ENCODE data around the gene ARHGAP40.

The ARHGAP40 gene

GRCh38 chr20:38659597-38659880 lies 57.9 kb downstream of the ARHGAP40 start:
- Histone ChIP-seq H3K9me3 (ENCODE audit: low read length) (no peaks in the 10 kb centered on the region), H3K27ac (ENCODE audit: low read depth, low read length) (no peak overlapping the region), H3K4me3 (ENCODE audit: low read depth in 1 of 2, low read length in 2 of 2) (no peak overlapping the region), H3K36me3 (ENCODE audit: insufficient read depth, low read length) (no peaks in the 10 kb centered on the region), H3K27me3 (ENCODE audit: control insufficient read depth in 1 of 2, insufficient read depth in 2 of 2, low read length in 2 of 2) (peaks cover 0 to 27% of the 10 kb centered on the region in 2 donors), H3K9ac (ENCODE audit: low read length) (no peak overlapping the region), H3K4me1 (ENCODE audit: insufficient read depth, low read length) (no peaks in the 10 kb centered on the region)

- Histone ChIP-seq H3K27ac (ENCODE audit: low read depth, low read length) (no peak overlapping the region), H3K36me3 (ENCODE audit: insufficient read depth, low read length) (no peaks in the 10 kb centered on the region), H3K27me3 (ENCODE audit: control insufficient read depth in 1 of 2, insufficient read depth in 2 of 2, low read length in 2 of 2) (peaks cover 0 to 27% of the 10 kb centered on the region in 2 donors), H3K4me3 (ENCODE audit: low read depth in 1 of 2, low read length in 2 of 2) (no peak overlapping the region), H3K4me1 (ENCODE audit: insufficient read depth, low read length) (no peaks in the 10 kb centered on the region), H3K9ac (ENCODE audit: low read length) (no peak overlapping the region), H3K9me3 (ENCODE audit: low read length) (no peaks in the 10 kb centered on the region)
These were observed 58.8 kb downstream of the ARHGAP40 start for GRCh38 chr20:38660429-38660828.

GRCh38 chr20:38663660-38664059 lies 62.1 kb downstream of the ARHGAP40 start:
- Histone ChIP-seq H3K27ac (ENCODE audit: low read depth, low read length) (no peak overlapping the region), H3K27me3 (ENCODE audit: control insufficient read depth in 1 of 2, insufficient read depth in 2 of 2, low read length in 2 of 2) (peaks cover 0 to 17% of the 10 kb centered on the region in 2 donors), H3K36me3 (ENCODE audit: insufficient read depth, low read length) (no peaks in the 10 kb centered on the region), H3K9me3 (ENCODE audit: low read length) (no peaks in the 10 kb centered on the region), H3K4me1 (ENCODE audit: insufficient read depth, low read length) (no peaks in the 10 kb centered on the region), H3K4me3 (ENCODE audit: low read depth in 1 of 2, low read length in 2 of 2) (no peak overlapping the region), H3K9ac (ENCODE audit: low read length) (no peak overlapping the region)

GRCh38 chr20:38664284-38664683 lies 62.7 kb downstream of the ARHGAP40 start:
- no peak overlapping the region for H3K9ac ChIP-seq (ENCODE audit: low read length)
- H3K27me3 ChIP-seq (ENCODE audit: control insufficient read depth in 1 of 2, insufficient read depth in 2 of 2, low read length in 2 of 2) = peaks cover 6 to 12% of the 10 kb centered on the region in 2 donors
- no peaks in the 10 kb centered on the region for H3K9me3 ChIP-seq (ENCODE audit: low read length)
- H3K27ac ChIP-seq (ENCODE audit: low read depth, low read length) = no peak overlapping the region
- H3K36me3 ChIP-seq (ENCODE audit: insufficient read depth, low read length) = no peaks in the 10 kb centered on the region
- H3K4me1 ChIP-seq (ENCODE audit: insufficient read depth, low read length) = no peaks in the 10 kb centered on the region
- no peak overlapping the region for H3K4me3 ChIP-seq (ENCODE audit: low read depth in 1 of 2, low read length in 2 of 2)

GRCh38 chr20:38665094-38665493 lies 63.5 kb downstream of the ARHGAP40 start:
- no peak overlapping the region for H3K4me3 ChIP-seq (ENCODE audit: low read depth in 1 of 2, low read length in 2 of 2)
- no peaks in the 10 kb centered on the region for H3K36me3 ChIP-seq (ENCODE audit: insufficient read depth, low read length)
- H3K9me3 ChIP-seq (ENCODE audit: low read length) = no peaks in the 10 kb centered on the region
- H3K27ac ChIP-seq (ENCODE audit: low read depth, low read length) = no peak overlapping the region
- H3K4me1 ChIP-seq (ENCODE audit: insufficient read depth, low read length) = no peaks in the 10 kb centered on the region
- H3K27me3 ChIP-seq (ENCODE audit: control insufficient read depth in 1 of 2, insufficient read depth in 2 of 2, low read length in 2 of 2) = peaks cover 6 to 9% of the 10 kb centered on the region in 2 donors
- H3K9ac ChIP-seq (ENCODE audit: low read length) = no peak overlapping the region

GRCh38 chr20:38665506-38666285 lies 64.1 kb downstream of the ARHGAP40 start:
- Histone ChIP-seq H3K27ac (ENCODE audit: low read depth, low read length) (no peak overlapping the region), H3K9ac (ENCODE audit: low read length) (no peak overlapping the region), H3K4me3 (ENCODE audit: low read depth in 1 of 2, low read length in 2 of 2) (no peak overlapping the region), H3K9me3 (ENCODE audit: low read length) (no peaks in the 10 kb centered on the region), H3K4me1 (ENCODE audit: insufficient read depth, low read length) (no peaks in the 10 kb centered on the region), H3K36me3 (ENCODE audit: insufficient read depth, low read length) (no peaks in the 10 kb centered on the region), H3K27me3 (ENCODE audit: control insufficient read depth in 1 of 2, insufficient read depth in 2 of 2, low read length in 2 of 2) (peaks cover 6 to 11% of the 10 kb centered on the region in 2 donors)

- Histone ChIP-seq H3K4me3 (ENCODE audit: low read depth in 1 of 2, low read length in 2 of 2) (no peak overlapping the region), H3K27ac (ENCODE audit: low read depth, low read length) (no peak overlapping the region), H3K27me3 (ENCODE audit: control insufficient read depth in 1 of 2, insufficient read depth in 2 of 2, low read length in 2 of 2) (peaks cover 11 to 27% of the 10 kb centered on the region in 2 donors), H3K36me3 (ENCODE audit: insufficient read depth, low read length) (no peaks in the 10 kb centered on the region), H3K9ac (ENCODE audit: low read length) (no peak overlapping the region), H3K9me3 (ENCODE audit: low read length) (no peaks in the 10 kb centered on the region), H3K4me1 (ENCODE audit: insufficient read depth, low read length) (no peaks in the 10 kb centered on the region)
These were observed 65.9 kb downstream of the ARHGAP40 start for GRCh38 chr20:38667417-38667956.

GRCh38 chr20:38669688-38670087 lies 68.1 kb downstream of the ARHGAP40 start:
- H3K9ac ChIP-seq (ENCODE audit: low read length) = no peak overlapping the region
- H3K27me3 ChIP-seq (ENCODE audit: control insufficient read depth in 1 of 2, insufficient read depth in 2 of 2, low read length in 2 of 2) = peaks cover 24 to 49% of the 10 kb centered on the region in 2 donors
- no peak overlapping the region for H3K4me3 ChIP-seq (ENCODE audit: low read depth in 1 of 2, low read length in 2 of 2)
- peaks cover 6% of the 10 kb centered on the region for H3K4me1 ChIP-seq (ENCODE audit: insufficient read depth, low read length)
- no peaks in the 10 kb centered on the region for H3K9me3 ChIP-seq (ENCODE audit: low read length)
- no peaks in the 10 kb centered on the region for H3K36me3 ChIP-seq (ENCODE audit: insufficient read depth, low read length)
- no peak overlapping the region for H3K27ac ChIP-seq (ENCODE audit: low read depth, low read length)

- peaks cover 24 to 53% of the 10 kb centered on the region in 2 donors for H3K27me3 ChIP-seq (ENCODE audit: control insufficient read depth in 1 of 2, insufficient read depth in 2 of 2, low read length in 2 of 2)
- no peak overlapping the region for H3K4me3 ChIP-seq (ENCODE audit: low read depth in 1 of 2, low read length in 2 of 2)
- no peak overlapping the region for H3K9ac ChIP-seq (ENCODE audit: low read length)
- H3K4me1 ChIP-seq (ENCODE audit: insufficient read depth, low read length) = peaks cover 6% of the 10 kb centered on the region
- no peak overlapping the region for H3K27ac ChIP-seq (ENCODE audit: low read depth, low read length)
- no peaks in the 10 kb centered on the region for H3K9me3 ChIP-seq (ENCODE audit: low read length)
- H3K36me3 ChIP-seq (ENCODE audit: insufficient read depth, low read length) = no peaks in the 10 kb centered on the region
These were observed 69.2 kb downstream of the ARHGAP40 start for GRCh38 chr20:38670786-38671185.

GRCh38 chr20:38671186-38671585 lies 69.6 kb downstream of the ARHGAP40 start:
- Histone ChIP-seq H3K4me3 (ENCODE audit: low read depth in 1 of 2, low read length in 2 of 2) (no peak overlapping the region), H3K9ac (ENCODE audit: low read length) (no peak overlapping the region), H3K27ac (ENCODE audit: low read depth, low read length) (no peak overlapping the region), H3K27me3 (ENCODE audit: control insufficient read depth in 1 of 2, insufficient read depth in 2 of 2, low read length in 2 of 2) (peaks cover 24 to 53% of the 10 kb centered on the region in 2 donors), H3K4me1 (ENCODE audit: insufficient read depth, low read length) (peaks cover 6% of the 10 kb centered on the region), H3K36me3 (ENCODE audit: insufficient read depth, low read length) (no peaks in the 10 kb centered on the region), H3K9me3 (ENCODE audit: low read length) (no peaks in the 10 kb centered on the region)

- no peak overlapping the region for H3K4me3 ChIP-seq (ENCODE audit: low read depth in 1 of 2, low read length in 2 of 2)
- H3K36me3 ChIP-seq (ENCODE audit: insufficient read depth, low read length) = no peaks in the 10 kb centered on the region
- peaks cover 6% of the 10 kb centered on the region for H3K4me1 ChIP-seq (ENCODE audit: insufficient read depth, low read length)
- peaks cover 24 to 49% of the 10 kb centered on the region in 2 donors for H3K27me3 ChIP-seq (ENCODE audit: control insufficient read depth in 1 of 2, insufficient read depth in 2 of 2, low read length in 2 of 2)
- no peak overlapping the region for H3K9ac ChIP-seq (ENCODE audit: low read length)
- no peak overlapping the region for H3K27ac ChIP-seq (ENCODE audit: low read depth, low read length)
- H3K9me3 ChIP-seq (ENCODE audit: low read length) = no peaks in the 10 kb centered on the region
These were observed 70.2 kb downstream of the ARHGAP40 start for GRCh38 chr20:38671701-38672292.

Measured in muscle layer of colon (tissue), 2 donors.